HEK293 (cell line): ENCODE data around the gene KIF3B.

Experiments
- CTCF ChIA-PET: fragments of 350-600 bp; formaldehyde crosslinking; extraction: SDS; loops from one replicate; lab custom pipeline; 2021; ENCODE audit warnings: antibody characterized with exemption; lab: Yijun Ruan, JAX
- POLR2A ChIA-PET: fragments of 300-600 bp; formaldehyde crosslinking; extraction: SDS; loops from one replicate; lab custom pipeline; 2020; ENCODE audit warnings: antibody characterized with exemption, inconsistent platforms; lab: Yijun Ruan, JAX
- H3K27ac ChIP-seq: fragments of 200-500 bp; sonication (Bioruptor generic); 2 replicates; pipeline ENCODE4 v1.5.1; 2014; ENCODE audit warnings: low read depth, low read length, control low read depth, inconsistent platforms; ENCODE audit errors: extremely low read depth
- H3K36me3 ChIP-seq, 2 experiments: fragments of 200-500 bp in 1 of 2; sonication (Bioruptor generic) in 1 of 2; 1 replicate in 1 of 2; 2 replicates in 1 of 2; pipeline ENCODE4 v1.5.1; 2014 to 2017; ENCODE audit warnings: inconsistent platforms in 2 of 2, low read length in 2 of 2; ENCODE audit not compliant: control insufficient read depth in 2 of 2, insufficient read depth in 1 of 2
- H3K4me1 ChIP-seq: fragments of 200-500 bp; sonication (Bioruptor generic); 2 replicates; pipeline ENCODE4 v1.5.1; 2014; ENCODE audit warnings: mild to moderate bottlenecking, low read length, inconsistent platforms; ENCODE audit not compliant: control insufficient read depth, insufficient read depth
- H3K4me3 ChIP-seq: 2 replicates; pipeline ENCODE4 v1.5.1; 2011; ENCODE audit warnings: low read depth, mild to moderate bottlenecking, control low read depth, low read length, moderate library complexity
- H3K9me3 ChIP-seq: fragments of 200-500 bp; sonication (Bioruptor generic); 2 replicates; pipeline ENCODE4 v1.5.1; 2014; ENCODE audit warnings: low read depth, low read length, inconsistent platforms; ENCODE audit not compliant: control insufficient read depth, insufficient read depth
- MZF1 ChIP-seq: fragments of 450-650 bp; formaldehyde crosslinking; IDR thresholded peaks from 2 replicates; pipeline ENCODE4 v1.5.1; 2017; ENCODE audit warnings: missing biosample characterization, missing genetic modification characterization, borderline replicate concordance
- PRDM1 ChIP-seq: fragments of 450-650 bp; formaldehyde crosslinking; IDR thresholded peaks from 2 replicates; pipeline ENCODE4; 2016; ENCODE audit warnings: missing biosample characterization, missing genetic modification characterization
- SCRT1 ChIP-seq: fragments of 450-650 bp; formaldehyde crosslinking; IDR thresholded peaks from 2 replicates; pipeline ENCODE4 v1.5.1; 2016; ENCODE audit warnings: missing biosample characterization, missing genetic modification characterization, borderline replicate concordance
- ZBTB20 ChIP-seq: fragments of 450-650 bp; formaldehyde crosslinking; IDR thresholded peaks from 2 replicates; pipeline ENCODE4 v1.5.1; 2016; ENCODE audit warnings: missing biosample characterization, missing genetic modification characterization
- ZIC2 ChIP-seq: fragments of 450-650 bp; formaldehyde crosslinking; IDR thresholded peaks from 2 replicates; pipeline ENCODE4 v1.5.1; 2016; ENCODE audit warnings: missing biosample characterization, missing genetic modification characterization
- ZNF175 ChIP-seq: fragments of 450-650 bp; formaldehyde crosslinking; IDR thresholded peaks from 2 replicates; pipeline ENCODE4 v1.5.1; 2016; ENCODE audit warnings: missing biosample characterization, missing genetic modification characterization
- ZNF24 ChIP-seq: fragments of 450-650 bp; formaldehyde crosslinking; IDR thresholded peaks from 2 replicates; pipeline ENCODE4 v1.5.1; 2016; ENCODE audit warnings: missing biosample characterization, missing genetic modification characterization
- ZNF350 ChIP-seq: fragments of 450-650 bp; formaldehyde crosslinking; IDR thresholded peaks from 2 replicates; pipeline ENCODE4 v1.5.0; 2017; ENCODE audit warnings: missing biosample characterization, mild to moderate bottlenecking, missing genetic modification characterization
- ZNF510 ChIP-seq: fragments of 450-650 bp; formaldehyde crosslinking; IDR thresholded peaks from 2 replicates; pipeline ENCODE4 v1.5.1; 2018; ENCODE audit warnings: mild to moderate bottlenecking, missing genetic modification characterization, missing biosample characterization; ENCODE audit not compliant: insufficient replicate concordance
- ZNF623 ChIP-seq: fragments of 450-650 bp; formaldehyde crosslinking; IDR thresholded peaks from 2 replicates; pipeline ENCODE4 v1.5.1; 2016; ENCODE audit warnings: missing biosample characterization, missing genetic modification characterization
- ZNF664 ChIP-seq: fragments of 450-650 bp; formaldehyde crosslinking; IDR thresholded peaks from 2 replicates; pipeline ENCODE4 v1.5.1; 2016; ENCODE audit warnings: missing biosample characterization, missing genetic modification characterization
- TF ChIP-seq, protein P1 (sequence below): fragments of 450-650 bp; formaldehyde crosslinking; IDR thresholded peaks from 2 replicates; pipeline ENCODE4 v1.5.1; 2016; ENCODE audit warnings: missing biosample characterization, missing genetic modification characterization

The KIF3B gene

DNA sequence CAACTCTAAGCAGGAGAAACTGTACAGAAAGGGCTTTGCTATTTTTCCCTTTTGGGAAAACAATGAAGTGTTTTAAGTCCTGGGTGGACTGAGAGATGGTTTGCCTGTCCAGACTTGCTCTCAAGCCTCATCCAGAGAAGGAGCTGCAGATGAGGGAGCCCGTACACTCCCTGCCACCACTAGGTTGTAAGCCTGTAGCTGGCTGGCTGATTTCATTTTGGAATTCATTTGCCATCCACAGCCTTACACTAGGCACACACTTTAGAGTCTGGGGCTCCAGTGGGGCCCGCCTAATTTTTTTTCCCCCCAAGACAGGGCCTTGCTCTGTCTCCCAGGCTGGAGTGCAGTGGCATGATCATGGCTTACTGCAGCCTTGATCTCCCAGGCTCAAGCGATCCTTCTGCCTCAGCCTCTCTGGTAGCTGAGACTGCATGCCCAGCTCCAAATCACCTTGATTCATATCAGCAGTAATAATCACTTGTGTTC is 41.4 kb upstream of the KIF3B start:
- H3K4me3 ChIP-seq = no peak overlapping the region
- TF ChIP-seq, protein P1, sequence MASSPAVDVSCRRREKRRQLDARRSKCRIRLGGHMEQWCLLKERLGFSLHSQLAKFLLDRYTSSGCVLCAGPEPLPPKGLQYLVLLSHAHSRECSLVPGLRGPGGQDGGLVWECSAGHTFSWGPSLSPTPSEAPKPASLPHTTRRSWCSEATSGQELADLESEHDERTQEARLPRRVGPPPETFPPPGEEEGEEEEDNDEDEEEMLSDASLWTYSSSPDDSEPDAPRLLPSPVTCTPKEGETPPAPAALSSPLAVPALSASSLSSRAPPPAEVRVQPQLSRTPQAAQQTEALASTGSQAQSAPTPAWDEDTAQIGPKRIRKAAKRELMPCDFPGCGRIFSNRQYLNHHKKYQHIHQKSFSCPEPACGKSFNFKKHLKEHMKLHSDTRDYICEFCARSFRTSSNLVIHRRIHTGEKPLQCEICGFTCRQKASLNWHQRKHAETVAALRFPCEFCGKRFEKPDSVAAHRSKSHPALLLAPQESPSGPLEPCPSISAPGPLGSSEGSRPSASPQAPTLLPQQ (tag by site-specific recombination) = peak; percentile 19; the same call in 1 of the 2 replicates
- TF ChIP-seq ZNF510 (no peak), MZF1 (tag by site-specific recombination) (no peak)
- TF ChIP-seq, all 188 proteins: peak for 1
- POLR2A ChIA-PET = interaction anchor here (0.6 kb wide), 1 partner anchor 89 kb away, joined by 6 read pairs; no protein-coding TSS in a partner anchor
- peaks cover 0 to 59% of the 10 kb centered on the region in 2 experiments; a peak in 2 of 3 replicates for H3K36me3 ChIP-seq
- no peak overlapping the region for H3K27ac ChIP-seq
- H3K9me3 ChIP-seq = no peaks in the 10 kb centered on the region
- 0 out of 2 replicates have a peak, but pooled peaks cover 2% of the 10 kb centered on the region for H3K4me1 ChIP-seq
- CTCF ChIA-PET = interaction anchor here (0.9 kb wide), 1 partner anchor 266 kb away, joined by 6 read pairs; no protein-coding TSS in a partner anchor

DNA sequence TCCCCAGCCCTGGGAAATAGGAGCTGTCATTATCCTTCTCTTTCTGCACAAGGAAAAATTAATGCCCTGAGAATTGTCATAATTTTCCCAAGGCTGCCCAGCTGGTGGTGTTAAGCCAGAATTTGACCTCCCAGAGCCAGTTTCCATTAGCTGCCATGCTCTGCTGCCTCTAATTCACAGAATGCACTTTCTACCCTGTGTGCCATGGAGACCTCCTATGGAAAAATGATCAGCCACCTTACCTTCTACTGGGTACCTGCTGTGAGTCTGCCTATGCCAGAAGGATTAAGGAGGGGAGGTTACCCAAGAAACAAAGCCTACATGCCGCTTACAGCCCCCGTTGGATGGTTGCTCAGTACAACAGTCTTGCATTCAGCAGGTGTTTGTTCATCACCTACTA is 40.6 kb upstream of the KIF3B start:
- 0 out of 2 replicates have a peak, but pooled peaks cover 2% of the 10 kb centered on the region for H3K4me1 ChIP-seq
- TF ChIP-seq ZNF175 (tag by site-specific recombination) (no peak), ZNF350 (tag by site-specific recombination) (no peak), ZNF24 (tag by site-specific recombination) (no peak), ZNF664 (tag by site-specific recombination) (0 out of 2 replicates have a peak, but pooled peaks have one; percentile 31), ZIC2 (peak; percentile 65)
- TF ChIP-seq, all 188 proteins: peak for 2
- ChIA-PET POLR2A (no interaction called here), CTCF (no interaction called here)
- Histone ChIP-seq H3K4me3 (no peak overlapping the region), H3K27ac (no peak overlapping the region), H3K9me3 (no peaks in the 10 kb centered on the region), H3K36me3 (peaks cover 0 to 51% of the 10 kb centered on the region in 2 experiments; a peak in 2 of 3 replicates)

DNA sequence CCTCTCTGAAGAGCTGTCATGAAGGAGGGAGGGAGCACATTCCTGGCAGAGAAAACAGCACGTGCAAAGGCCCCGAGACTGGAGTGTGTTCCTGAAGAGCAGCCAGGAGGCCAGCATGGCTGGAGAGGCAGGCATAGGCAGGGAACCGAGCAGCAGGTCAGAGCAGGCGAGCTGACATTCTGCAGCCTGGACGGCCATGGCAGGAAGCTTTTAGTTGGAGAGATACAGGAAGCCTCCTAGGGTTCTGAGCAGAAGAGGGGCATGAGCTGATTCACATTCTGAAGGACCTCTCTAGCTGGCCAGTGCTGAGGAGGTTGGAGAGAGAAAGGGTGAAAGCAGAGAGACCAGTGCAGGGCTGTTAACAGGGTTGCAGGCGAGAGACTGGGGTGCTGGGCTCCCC is 40.0 kb upstream of the KIF3B start:
- POLR2A ChIA-PET = no interaction called here
- Histone ChIP-seq H3K27ac (no peak overlapping the region), H3K4me1 (0 out of 2 replicates have a peak, but pooled peaks cover 2% of the 10 kb centered on the region), H3K36me3 (peaks cover 0 to 45% of the 10 kb centered on the region in 2 experiments; a peak in 2 of 3 replicates), H3K9me3 (no peaks in the 10 kb centered on the region), H3K4me3 (no peak overlapping the region)
- TF ChIP-seq SCRT1 (tag by site-specific recombination) = no peak
- TF ChIP-seq ZNF623 (tag by site-specific recombination) = peak; percentile 94
- CTCF ChIA-PET = interaction anchor here (0.5 kb wide), 1 partner anchor 48 kb away, joined by 3 read pairs; no protein-coding TSS in a partner anchor

DNA sequence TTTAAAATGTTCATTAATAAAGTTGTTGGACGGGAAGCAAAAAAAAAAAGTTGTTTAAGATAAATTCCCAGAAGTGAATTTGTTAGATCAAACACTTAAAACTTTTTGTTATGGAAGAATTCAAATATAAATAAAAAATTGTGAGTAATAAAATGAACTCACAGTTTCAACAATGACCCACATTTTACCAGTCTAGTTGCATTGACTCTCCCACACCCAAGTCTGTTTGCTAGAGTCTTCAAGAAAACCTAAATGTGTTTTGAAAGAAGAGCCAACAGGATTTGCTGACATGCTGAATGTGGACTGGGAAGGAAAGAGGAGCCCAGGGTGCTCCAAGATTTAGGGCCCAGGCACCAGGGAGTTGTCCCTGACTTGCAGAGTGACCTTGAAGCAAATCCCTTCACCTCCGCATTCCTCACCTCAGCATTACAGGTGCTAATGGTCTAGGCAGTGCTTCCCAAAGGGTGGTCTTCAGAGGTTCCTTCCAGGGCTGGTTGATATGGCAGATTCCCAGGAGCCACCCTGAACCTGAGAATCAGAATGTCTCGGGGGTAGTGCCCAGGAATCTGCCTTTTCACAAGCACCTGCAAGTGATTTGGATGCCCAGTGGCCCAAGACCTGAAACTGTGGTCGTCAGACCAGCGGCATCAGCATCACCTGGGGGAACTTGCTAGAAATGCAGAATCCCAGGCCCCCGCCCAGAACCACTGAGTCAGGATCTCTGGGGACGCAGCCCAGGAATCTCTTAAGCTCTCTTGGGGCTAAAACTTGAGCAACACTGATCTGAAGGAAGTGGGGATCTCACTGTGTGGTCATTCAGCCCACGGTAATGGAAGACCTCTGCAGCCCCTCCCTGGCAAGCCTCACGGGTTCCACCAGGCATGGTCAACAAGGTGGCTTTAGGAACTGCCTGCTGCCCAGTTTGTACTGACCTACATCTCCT is 38.7 kb upstream of the KIF3B start:
- CTCF ChIA-PET = no interaction called here
- no peaks in the 10 kb centered on the region for H3K9me3 ChIP-seq
- no peak overlapping the region for H3K27ac ChIP-seq
- no peak for TF ChIP-seq PRDM1 (tag by site-specific recombination)
- TF ChIP-seq ZBTB20 (tag by site-specific recombination) = peak; percentile 65; the same call in 1 of the 2 replicates
- no peak overlapping the region for H3K4me3 ChIP-seq
- POLR2A ChIA-PET = no interaction called here
- peaks cover 0 to 32% of the 10 kb centered on the region in 2 experiments; a peak in 2 of 3 replicates for H3K36me3 ChIP-seq
- H3K4me1 ChIP-seq = 0 out of 2 replicates have a peak, but pooled peaks cover 2% of the 10 kb centered on the region
